ENCODE results near the gene CARD10.
"Not testable (repeated sequence)": the region's sequence is repeated elsewhere in the genome, so short reads cannot be mapped to it uniquely, and the experiment has no call there.

The CARD10 gene

GRCh38 chr22:37553725-37554124 is 34.5 kb upstream of the CARD10 start:
- H3K4me3 ChIP-seq (ENCODE audit: control insufficient read depth, low read depth, low read length), result no peak overlapping the region
- no peak for DNase-seq (ENCODE audit: low read depth)
- TF ChIP-seq CTCF (conservative IDR thresholded peaks at IDR 0.05; ENCODE audit: control insufficient read depth, insufficient read depth, low read depth, low read length), result no peak

- peak; percentile 41 for DNase-seq (ENCODE audit: low read depth)
- TF ChIP-seq CTCF (conservative IDR thresholded peaks at IDR 0.05; ENCODE audit: control insufficient read depth, insufficient read depth, low read depth, low read length), result no peak
- H3K4me3 ChIP-seq (ENCODE audit: control insufficient read depth, low read depth, low read length), result no peak overlapping the region
Observed at GRCh38 chr22:37552524-37553163, 33.4 kb upstream of the CARD10 start.

- DNase-seq (ENCODE audit: low read depth), result no peak
- no peak overlapping the region for H3K4me3 ChIP-seq (ENCODE audit: control insufficient read depth, low read depth, low read length)
- no peak for TF ChIP-seq CTCF (conservative IDR thresholded peaks at IDR 0.05; ENCODE audit: control insufficient read depth, insufficient read depth, low read depth, low read length)
Observed at GRCh38 chr22:37551981-37552380, 32.8 kb upstream of the CARD10 start.

- DNase-seq (ENCODE audit: low read depth); H3K4me3 ChIP-seq (ENCODE audit: control insufficient read depth, low read depth, low read length): not testable (repeated sequence)
Observed at GRCh38 chr22:37550921-37551320, 31.7 kb upstream of the CARD10 start.

- peak; percentile 31 for TF ChIP-seq CTCF (conservative IDR thresholded peaks at IDR 0.05; ENCODE audit: control insufficient read depth, insufficient read depth, low read depth, low read length)
- H3K4me3 ChIP-seq (ENCODE audit: control insufficient read depth, low read depth, low read length), result no peak overlapping the region
- peak; percentile 48 for DNase-seq (ENCODE audit: low read depth)
Observed at GRCh38 chr22:37549704-37550059, 30.5 kb upstream of the CARD10 start.

- H3K4me3 ChIP-seq (ENCODE audit: control insufficient read depth, low read depth, low read length), result no peak overlapping the region
- TF ChIP-seq CTCF (conservative IDR thresholded peaks at IDR 0.05; ENCODE audit: control insufficient read depth, insufficient read depth, low read depth, low read length), result no peak
- no peak for DNase-seq (ENCODE audit: low read depth)
Observed at GRCh38 chr22:37547251-37547741, 28.1 kb upstream of the CARD10 start.

GRCh38 chr22:37546437-37547250 is 27.4 kb upstream of the CARD10 start:
- DNase-seq (ENCODE audit: low read depth), result peak; percentile 87
- no peak overlapping the region for H3K4me3 ChIP-seq (ENCODE audit: control insufficient read depth, low read depth, low read length)

More at GRCh38 chr22:37546437-37547250, 27.4 kb upstream of the CARD10 start:
- no peak for TF ChIP-seq CTCF (conservative IDR thresholded peaks at IDR 0.05; ENCODE audit: control insufficient read depth, insufficient read depth, low read depth, low read length)
